Ovary (tissue), 3 donors: ENCODE measurements around the gene DENND1A.

ENCODE experiments used
- CTCF ChIP-seq, 3 donors: fragments of 450-650 bp in 2 of 3; fragments of 200-600 bp in 1 of 3; IDR thresholded peaks; one replicate each; pipeline versions ENCODE4 v1.5.1 to v1.8.0; 2016 to 2022; ENCODE audit warnings: antibody characterized with exemption in 3 of 3, mild to moderate bottlenecking in 1 of 3
- EP300 ChIP-seq: sonication (generic); formaldehyde crosslinking; IDR thresholded peaks from one replicate; pipeline ENCODE4 v1.6.1; 2017; ENCODE audit warnings: antibody characterized with exemption
- POLR2A ChIP-seq: fragments of 450-650 bp; IDR thresholded peaks from one replicate; pipeline ENCODE4 v1.6.1; 2017; ENCODE audit warnings: antibody characterized with exemption, mild to moderate bottlenecking, moderate library complexity
- donor health status: DM: no; HTN: no; CAD: no.

- TF ChIP-seq EP300 (no peak), CTCF (IDR thresholded peaks at IDR 0.05) (peak in 2 of 3 donors; percentile 14 to 38), POLR2A (no peak)
Measured at GRCh38 chr9:123401879-123402513, 527.9 kb downstream of the DENND1A start.
